ENCODE data around the gene C12orf43. TPM values are rescaled to one million over a fixed set of nuclear protein-coding genes. Genes with fewer than 3 reads are reported as not detected.

C12orf43 gene
- total RNA-seq, 1 experiment from 2014 or later: 35.4 TPM

DNA sequence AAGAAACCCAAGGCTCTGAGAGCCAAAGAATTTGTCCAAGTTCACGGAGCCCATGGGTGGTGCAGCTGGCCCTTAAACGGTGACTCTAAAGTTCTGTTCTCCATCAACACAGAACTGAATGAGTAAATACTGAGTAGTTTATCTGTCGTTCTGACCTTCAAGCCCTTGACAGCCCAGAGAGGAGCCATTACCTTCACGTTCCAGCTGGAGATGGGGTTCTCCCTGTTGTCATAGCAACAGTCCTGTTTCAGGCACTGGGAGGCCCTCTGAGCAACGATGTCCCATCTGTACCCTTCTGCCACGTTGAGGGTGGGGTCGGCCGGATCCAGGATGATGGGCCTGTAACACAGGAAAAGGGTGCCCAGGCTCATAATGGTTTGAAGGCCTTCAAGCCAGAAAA lies 7.5 kb upstream of the C12orf43 start:
- no peaks in the 10 kb centered on the region for H3K9me2 ChIP-seq (replicated peaks; ENCODE audit: low read length)
- intact Hi-C loops (cut with micrococcal nuclease): no loop called here
- H4K20me1 ChIP-seq (ENCODE audit: low read length): no peaks in the 10 kb centered on the region
- no peaks in the 10 kb centered on the region for H3K79me2 ChIP-seq (ENCODE audit: low read length)
- DNase-seq: no peak
- no TSS peak for BruUV-seq (replicated peaks)
- H3K36me3 ChIP-seq (ENCODE audit: low read depth, low read length): no peaks in the 10 kb centered on the region
- no peak overlapping the region for H3K4me3 ChIP-seq (ENCODE audit: low read length)
- no peaks in the 10 kb centered on the region for H3K9me3 ChIP-seq (ENCODE audit: low read length)
- H3K27ac ChIP-seq (ENCODE audit: low read length): no peak overlapping the region
- H3K9ac ChIP-seq (ENCODE audit: low read length): no peak overlapping the region
- ChIA-PET CTCF (interaction anchor here (0.6 kb wide), 1 partner anchor 52 kb away, joined by 3 read pairs; no protein-coding TSS in a partner anchor), POLR2A (ENCODE audit: unreplicated experiment) (no interaction called here)
- TF ChIP-seq EZH2phosphoT487 (IDR thresholded peaks at IDR 0.05; ENCODE audit: borderline replicate concordance, low read length) (no peak), CTCF (conservative IDR thresholded peaks at IDR 0.05; ENCODE audit: low read depth, low read length) (no peak), EZH2 (IDR thresholded peaks at IDR 0.05; ENCODE audit: low read length, unreplicated experiment) (no peak)
- H3K4me2 ChIP-seq (ENCODE audit: low read length): no peak overlapping the region
- no peak for ATAC-seq
- no peaks in the 10 kb centered on the region for H3F3A ChIP-seq (ENCODE audit: low read length, unreplicated experiment)
- peaks cover 3% of the 10 kb centered on the region; the same call in 1 of the 2 replicates for H3K4me1 ChIP-seq (ENCODE audit: insufficient read depth, low read length)
- H2AFZ ChIP-seq (ENCODE audit: low read length): no peak overlapping the region
- no peaks in the 10 kb centered on the region for H3K27me3 ChIP-seq (ENCODE audit: low read length)

GRCh38 chr12:121022713-121023112 lies 6.4 kb upstream of the C12orf43 start:
- no peaks in the 10 kb centered on the region for H4K20me1 ChIP-seq (ENCODE audit: low read length)
- DNase-seq: no peak
- no peaks in the 10 kb centered on the region for H3F3A ChIP-seq (ENCODE audit: low read length, unreplicated experiment)
- POLR2A ChIA-PET (ENCODE audit: unreplicated experiment): no interaction called here
- CTCF ChIA-PET: no interaction called here
- H3K36me3 ChIP-seq (ENCODE audit: low read depth, low read length): no peaks in the 10 kb centered on the region
- BruUV-seq (replicated peaks): no TSS peak
- no peaks in the 10 kb centered on the region for H3K9me2 ChIP-seq (replicated peaks; ENCODE audit: low read length)
- no peak overlapping the region for H3K4me3 ChIP-seq (ENCODE audit: low read length)
- no peaks in the 10 kb centered on the region for H3K9me3 ChIP-seq (ENCODE audit: low read length)
- no peaks in the 10 kb centered on the region for H3K27me3 ChIP-seq (ENCODE audit: low read length)
- intact Hi-C loops (cut with micrococcal nuclease): no loop called here
- no peak overlapping the region for H2AFZ ChIP-seq (ENCODE audit: low read length)
- H3K79me2 ChIP-seq (ENCODE audit: low read length): no peaks in the 10 kb centered on the region
- H3K9ac ChIP-seq (ENCODE audit: low read length): no peak overlapping the region
- H3K27ac ChIP-seq (ENCODE audit: low read length): no peak overlapping the region
- H3K4me2 ChIP-seq (ENCODE audit: low read length): no peak overlapping the region
- no peak for ATAC-seq
- TF ChIP-seq EZH2 (IDR thresholded peaks at IDR 0.05; ENCODE audit: low read length, unreplicated experiment) (no peak), CTCF (conservative IDR thresholded peaks at IDR 0.05; ENCODE audit: low read depth, low read length) (no peak), EZH2phosphoT487 (IDR thresholded peaks at IDR 0.05; ENCODE audit: borderline replicate concordance, low read length) (no peak)
- H3K4me1 ChIP-seq (ENCODE audit: insufficient read depth, low read length): peaks cover 3% of the 10 kb centered on the region; the same call in 1 of the 2 replicates

DNA sequence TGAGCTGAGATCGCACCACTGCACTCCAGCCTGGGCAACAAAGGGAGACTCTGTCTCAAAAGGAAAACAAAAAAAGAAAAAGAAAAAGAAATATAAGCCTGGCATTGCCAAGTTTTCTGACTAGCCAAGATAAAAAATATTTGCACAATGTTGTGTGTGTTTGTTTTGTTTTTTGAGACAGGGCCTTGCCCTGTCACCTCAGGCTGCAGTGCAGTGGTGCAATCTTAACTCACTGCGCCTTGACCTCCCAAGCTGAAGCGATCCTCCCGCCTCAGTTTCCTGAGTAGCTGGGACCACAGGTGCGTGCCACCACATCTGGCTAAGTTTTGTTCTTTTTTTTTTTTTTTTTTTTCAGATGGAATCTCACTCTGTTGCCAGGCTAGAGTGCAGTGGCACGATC lies 5.5 kb upstream of the C12orf43 start:
- H4K20me1 ChIP-seq (ENCODE audit: low read length): no peaks in the 10 kb centered on the region
- H3K36me3 ChIP-seq (ENCODE audit: low read depth, low read length): no peaks in the 10 kb centered on the region
- no peak for ATAC-seq
- H3K79me2 ChIP-seq (ENCODE audit: low read length): no peaks in the 10 kb centered on the region
- POLR2A ChIA-PET (ENCODE audit: unreplicated experiment): no interaction called here
- H3K4me3 ChIP-seq (ENCODE audit: low read length): no peak overlapping the region
- no TSS peak for BruUV-seq (replicated peaks)
- peaks cover 3% of the 10 kb centered on the region; the same call in 1 of the 2 replicates for H3K4me1 ChIP-seq (ENCODE audit: insufficient read depth, low read length)
- H3K27ac ChIP-seq (ENCODE audit: low read length): no peak overlapping the region
- TF ChIP-seq EZH2phosphoT487 (IDR thresholded peaks at IDR 0.05; ENCODE audit: borderline replicate concordance, low read length): no peak
- no peak for TF ChIP-seq EZH2 (IDR thresholded peaks at IDR 0.05; ENCODE audit: low read length, unreplicated experiment)
- H3F3A ChIP-seq (ENCODE audit: low read length, unreplicated experiment): no peaks in the 10 kb centered on the region
- CTCF ChIA-PET: no interaction called here
- no peak overlapping the region for H3K4me2 ChIP-seq (ENCODE audit: low read length)
- intact Hi-C loops (cut with micrococcal nuclease): no loop called here
- no peaks in the 10 kb centered on the region for H3K9me3 ChIP-seq (ENCODE audit: low read length)
- H3K9me2 ChIP-seq (replicated peaks; ENCODE audit: low read length): no peaks in the 10 kb centered on the region
- DNase-seq: no peak
- no peak overlapping the region for H3K9ac ChIP-seq (ENCODE audit: low read length)
- H2AFZ ChIP-seq (ENCODE audit: low read length): no peak overlapping the region
- no peaks in the 10 kb centered on the region for H3K27me3 ChIP-seq (ENCODE audit: low read length)
